PC-9 (cell line): ENCODE measurements around the gene PADI1. TPM values are rescaled to one million over a fixed set of nuclear protein-coding genes. Genes with fewer than 3 reads are reported as not detected.
A peak's percentile ranks its signal among the peaks of the same experiment; 100 is the strongest.

Experiments used
- BruUV-seq: library from RNA; stranded (reverse); fragments of 400-500 nt; replicated peaks from 2 replicates; lab custom pipeline; 2021; lab: Mats Ljungman, UMichigan
- CTCF ChIA-PET: fragments of 300-600 bp; sonication (Branson Sonifier 250); formaldehyde crosslinking; loops from one replicate; lab custom pipeline; 2022; ENCODE audit warnings: antibody characterized with exemption; lab: Charles Lee
- POLR2A ChIA-PET: fragments of 300-600 bp; sonication (Branson Sonifier 250); formaldehyde crosslinking; loops from one replicate; lab custom pipeline; 2022; ENCODE audit warnings: antibody characterized with exemption; ENCODE audit not compliant: unreplicated experiment; lab: Charles Lee
- DNase-seq, 2 experiments: peaks; one replicate each; pipeline versions ENCODE4 v3.0.0 to v3.0.0-alpha.2; 2015 to 2022; ENCODE audit warnings: mixed read lengths in 1 of 2
- H2AFZ ChIP-seq: fragments of 200-600 bp; sonication (generic); 2 replicates; pipeline ENCODE4 v1.8.1; 2017; ENCODE audit warnings: antibody characterized with exemption
- H3F3A ChIP-seq: fragments of 200-600 bp; sonication (generic); 2 replicates; pipeline ENCODE4 v1.8.1; 2017; ENCODE audit warnings: antibody characterized with exemption, mild to moderate bottlenecking, low read depth; ENCODE audit not compliant: insufficient read depth
- H3K27ac ChIP-seq: fragments of 200-600 bp; sonication (generic); 2 replicates; pipeline ENCODE4 v1.6.1; 2016; ENCODE audit warnings: mixed run types
- H3K27me3 ChIP-seq: fragments of 200-600 bp; sonication (generic); 2 replicates; pipeline ENCODE4 v1.6.1; 2016; ENCODE audit warnings: low read depth, mixed run types; ENCODE audit not compliant: insufficient read depth
- H3K36me3 ChIP-seq: fragments of 200-600 bp; sonication (generic); 2 replicates; pipeline ENCODE4 v1.6.1; 2016; ENCODE audit warnings: low read depth, mixed run types
- H3K4me1 ChIP-seq: fragments of 200-600 bp; sonication (generic); replicated peaks from 2 replicates; pipeline ENCODE4 v1.6.1; 2016; ENCODE audit warnings: mixed run types; ENCODE audit not compliant: insufficient read depth
- H3K4me2 ChIP-seq: fragments of 200-600 bp; sonication (generic); 2 replicates; pipeline ENCODE4 v1.6.1; 2017; ENCODE audit warnings: mixed run types
- H3K4me3 ChIP-seq: fragments of 200-600 bp; sonication (generic); 2 replicates; pipeline ENCODE4 v1.6.1; 2016; ENCODE audit warnings: mixed run types
- H3K79me2 ChIP-seq: fragments of 200-600 bp; sonication (generic); 2 replicates; pipeline ENCODE4 v1.6.1; 2017; ENCODE audit warnings: low read depth, mixed run types
- H3K9me2 ChIP-seq: fragments of 200-600 bp; sonication (generic); 2 replicates; pipeline ENCODE4 v1.8.1; 2017; ENCODE audit warnings: mild to moderate bottlenecking; ENCODE audit not compliant: insufficient read depth
- H3K9me3 ChIP-seq: fragments of 200-600 bp; sonication (generic); 2 replicates; pipeline ENCODE4 v1.8.1; 2016; ENCODE audit warnings: low read depth; ENCODE audit not compliant: insufficient read depth
- H4K20me1 ChIP-seq: fragments of 200-600 bp; sonication (generic); 2 replicates; pipeline ENCODE4 v1.8.1; 2017; ENCODE audit not compliant: insufficient read depth
- CTCF ChIP-seq: fragments of 200-600 bp; sonication (generic); conservative IDR thresholded peaks from 2 replicates; pipeline ENCODE4 v1.6.1; 2017; ENCODE audit warnings: mixed run types, antibody characterized with exemption, mild to moderate bottlenecking, moderate library complexity
- EZH2 ChIP-seq: fragments of 200-600 bp; sonication (generic); IDR thresholded peaks from 2 replicates; pipeline ENCODE4 v1.8.0; 2017; ENCODE audit warnings: antibody characterized with exemption, low read depth
- intact Hi-C: fragments of 100-400 bp; cut with micrococcal nuclease; formaldehyde crosslinking; loops from one replicate; pipeline ENCODE4 v1.10.0; 2022; ENCODE audit not compliant: unreplicated experiment
- total RNA-seq: library from RNA; stranded (reverse); gene quantifications from 2 replicates; pipeline ENCODE4 v1.2.3, GENCODE V29; 2021

PADI1 gene
- total RNA-seq, 1 experiment from 2014 or later, result 28.3 TPM

- no peaks in the 10 kb centered on the region for H4K20me1 ChIP-seq
- no peaks in the 10 kb centered on the region for H3K79me2 ChIP-seq
- H3K36me3 ChIP-seq, result no peaks in the 10 kb centered on the region
- H3K4me1 ChIP-seq, result peaks cover 63% of the 10 kb centered on the region
- H3K4me2 ChIP-seq, result peak overlapping the region; percentile 25; the same call in 1 of the 2 replicates
- DNase-seq, result peak in 1 of 2 experiments; percentile 56
- BruUV-seq, result no TSS peak
- H3K4me3 ChIP-seq, result no peak overlapping the region
- peaks cover 27% of the 10 kb centered on the region for H3F3A ChIP-seq
- no peaks in the 10 kb centered on the region for H3K9me2 ChIP-seq
- ChIA-PET CTCF (interaction anchor here (0.5 to 0.7 kb wide), 3 partner anchors 8 to 170 kb away, joined by 3 to 4 read pairs (median 4); no protein-coding TSS in a partner anchor), POLR2A (no interaction called here)
- intact Hi-C loops, result loop anchor here (5.0 kb wide), 1 partner anchor 37 kb away; no protein-coding TSS in a partner anchor
- H3K27me3 ChIP-seq, result no peaks in the 10 kb centered on the region
- H3K27ac ChIP-seq, result no peak overlapping the region
- TF ChIP-seq EZH2 (no peak), CTCF (no peak)
- no peak overlapping the region for H2AFZ ChIP-seq
- no peaks in the 10 kb centered on the region for H3K9me3 ChIP-seq
These were observed 84.8 kb downstream of the PADI1 start for GRCh38 chr1:17289721-17290120.

GRCh38 chr1:17290553-17290952 is 85.6 kb downstream of the PADI1 start:
- H3K4me2 ChIP-seq, result no peak overlapping the region
- H3K4me1 ChIP-seq, result peaks cover 63% of the 10 kb centered on the region
- TF ChIP-seq CTCF (no peak), EZH2 (no peak)
- H3K27me3 ChIP-seq, result no peaks in the 10 kb centered on the region
- CTCF ChIA-PET, result no interaction called here
- POLR2A ChIA-PET, result no interaction called here
- no peak overlapping the region for H3K27ac ChIP-seq
- no peaks in the 10 kb centered on the region for H3K9me2 ChIP-seq
- H3K4me3 ChIP-seq, result no peak overlapping the region
- no peak for DNase-seq
- no peaks in the 10 kb centered on the region for H3K9me3 ChIP-seq
- H4K20me1 ChIP-seq, result no peaks in the 10 kb centered on the region
- no TSS peak for BruUV-seq
- no peaks in the 10 kb centered on the region for H3K36me3 ChIP-seq
- H3K79me2 ChIP-seq, result no peaks in the 10 kb centered on the region
- intact Hi-C loops, result no loop called here
- H2AFZ ChIP-seq, result no peak overlapping the region
- peaks cover 27% of the 10 kb centered on the region for H3F3A ChIP-seq

GRCh38 chr1:17292299-17293160 is 87.6 kb downstream of the PADI1 start:
- peak overlapping the region; percentile 73 for H3K27ac ChIP-seq
- CTCF ChIA-PET, result interaction anchor here (0.6 kb wide), 1 partner anchor 11 kb away, joined by 3 read pairs; no protein-coding TSS in a partner anchor
- intact Hi-C loops, result no loop called here
- H3K4me2 ChIP-seq, result peak overlapping the region; percentile 69
- POLR2A ChIA-PET, result interaction anchor here (0.6 kb wide), 5 partner anchors 11 to 144 kb away, joined by 3 to 27 read pairs (median 3); no protein-coding TSS in a partner anchor
- no peaks in the 10 kb centered on the region for H3K79me2 ChIP-seq
- H3K9me3 ChIP-seq, result no peaks in the 10 kb centered on the region
- H3K36me3 ChIP-seq, result no peaks in the 10 kb centered on the region
- peaks cover 54% of the 10 kb centered on the region for H3K4me1 ChIP-seq
- no peaks in the 10 kb centered on the region for H3K27me3 ChIP-seq
- no peak overlapping the region for H2AFZ ChIP-seq
- H4K20me1 ChIP-seq, result no peaks in the 10 kb centered on the region
- peak; percentile 66 to 84 for DNase-seq
- TF ChIP-seq CTCF (no peak), EZH2 (no peak)
- H3K4me3 ChIP-seq, result no peak overlapping the region
- H3F3A ChIP-seq, result peaks cover 17% of the 10 kb centered on the region
- no TSS peak for BruUV-seq
- no peaks in the 10 kb centered on the region for H3K9me2 ChIP-seq
